ENCODE data around the gene CLDN14. TPM values are rescaled to one million over a fixed set of nuclear protein-coding genes. Genes with fewer than 3 reads are reported as not detected.

CLDN14 gene
- total RNA-seq, 1 donor from 2014 or later: not detected

GRCh38 chr21:36507397-36508018 lies 27.6 kb upstream of the CLDN14 start:
- H3K27me3 ChIP-seq (ENCODE audit: low read depth): peaks cover 51% of the 10 kb centered on the region
- H3K27ac ChIP-seq (replicated peaks): no peak overlapping the region
- H3K4me1 ChIP-seq: no peaks in the 10 kb centered on the region
- TF ChIP-seq CTCF (IDR thresholded peaks at IDR 0.05; ENCODE audit: borderline replicate concordance): no peak
- intact Hi-C loops (cut with micrococcal nuclease): no loop called here
- no peak overlapping the region for H3K4me3 ChIP-seq
- H3K36me3 ChIP-seq: no peaks in the 10 kb centered on the region
- H3K9me3 ChIP-seq (replicated peaks): no peaks in the 10 kb centered on the region
- no peak for DNase-seq

GRCh38 chr21:36506482-36506881 lies 26.6 kb upstream of the CLDN14 start:
- intact Hi-C loops (cut with micrococcal nuclease): no loop called here
- H3K27ac ChIP-seq (replicated peaks): no peak overlapping the region
- no peaks in the 10 kb centered on the region for H3K4me1 ChIP-seq
- no peak for DNase-seq
- H3K9me3 ChIP-seq (replicated peaks): no peaks in the 10 kb centered on the region
- no peaks in the 10 kb centered on the region for H3K36me3 ChIP-seq
- H3K27me3 ChIP-seq (ENCODE audit: low read depth): peaks cover 54% of the 10 kb centered on the region
- no peak overlapping the region for H3K4me3 ChIP-seq
- no peak for TF ChIP-seq CTCF (IDR thresholded peaks at IDR 0.05; ENCODE audit: borderline replicate concordance)

GRCh38 chr21:36504067-36505058 lies 24.4 kb upstream of the CLDN14 start:
- peak; percentile 96 for TF ChIP-seq CTCF (IDR thresholded peaks at IDR 0.05; ENCODE audit: borderline replicate concordance)
- intact Hi-C loops (cut with micrococcal nuclease): loop anchor here (5.0 kb wide), 1 partner anchor 423 kb away; no protein-coding TSS in a partner anchor
- no peak overlapping the region for H3K27ac ChIP-seq (replicated peaks)
- no peak for DNase-seq
- H3K4me1 ChIP-seq: no peaks in the 10 kb centered on the region
- no peaks in the 10 kb centered on the region for H3K9me3 ChIP-seq (replicated peaks)
- H3K27me3 ChIP-seq (ENCODE audit: low read depth): peaks cover 52% of the 10 kb centered on the region
- H3K36me3 ChIP-seq: no peaks in the 10 kb centered on the region
- H3K4me3 ChIP-seq: no peak overlapping the region

- no peak overlapping the region for H3K4me3 ChIP-seq
- H3K27me3 ChIP-seq (ENCODE audit: low read depth): peaks cover 41% of the 10 kb centered on the region
- no peak for DNase-seq
- no peak for TF ChIP-seq CTCF (IDR thresholded peaks at IDR 0.05; ENCODE audit: borderline replicate concordance)
- H3K36me3 ChIP-seq: no peaks in the 10 kb centered on the region
- intact Hi-C loops (cut with micrococcal nuclease): loop anchor here (5.0 kb wide), 1 partner anchor 425 kb away; no protein-coding TSS in a partner anchor
- H3K4me1 ChIP-seq: no peaks in the 10 kb centered on the region
- no peak overlapping the region for H3K27ac ChIP-seq (replicated peaks)
- no peaks in the 10 kb centered on the region for H3K9me3 ChIP-seq (replicated peaks)
These were observed 22.4 kb upstream of the CLDN14 start for GRCh38 chr21:36502365-36502764.

GRCh38 chr21:36501589-36501892 lies 21.6 kb upstream of the CLDN14 start:
- DNase-seq: no peak
- TF ChIP-seq CTCF (IDR thresholded peaks at IDR 0.05; ENCODE audit: borderline replicate concordance): no peak
- H3K36me3 ChIP-seq: no peaks in the 10 kb centered on the region
- intact Hi-C loops (cut with micrococcal nuclease): loop anchor here (5.0 kb wide), 1 partner anchor 426 kb away; no protein-coding TSS in a partner anchor
- no peaks in the 10 kb centered on the region for H3K9me3 ChIP-seq (replicated peaks)
- no peak overlapping the region for H3K4me3 ChIP-seq
- no peak overlapping the region for H3K27ac ChIP-seq (replicated peaks)
- peaks cover 33% of the 10 kb centered on the region for H3K27me3 ChIP-seq (ENCODE audit: low read depth)
- H3K4me1 ChIP-seq: no peaks in the 10 kb centered on the region
